Peyer's patch (tissue), 4 donors: ENCODE measurements around the gene ADAM23.

Experiments used
- POLR2A ChIP-seq, 2 donors: fragments of 450-650 bp; IDR thresholded peaks; one replicate each; pipeline ENCODE4 v1.5.1; 2017; ENCODE audit warnings: antibody characterized with exemption in 2 of 2, mild to moderate bottlenecking in 2 of 2, moderate library complexity in 2 of 2
- TF ChIP-seq, protein P1 (sequence below), 6 experiments: fragments of 450-650 bp in 4 of 6; fragments of 200-600 bp in 2 of 6; sonication (generic) in 1 of 6; IDR thresholded peaks; one replicate each; pipeline ENCODE4 v1.5.1; 2017 to 2019; ENCODE audit warnings: antibody characterized with exemption in 6 of 6, mild to moderate bottlenecking in 3 of 6, moderate library complexity in 1 of 6

- TF ChIP-seq, protein P1, sequence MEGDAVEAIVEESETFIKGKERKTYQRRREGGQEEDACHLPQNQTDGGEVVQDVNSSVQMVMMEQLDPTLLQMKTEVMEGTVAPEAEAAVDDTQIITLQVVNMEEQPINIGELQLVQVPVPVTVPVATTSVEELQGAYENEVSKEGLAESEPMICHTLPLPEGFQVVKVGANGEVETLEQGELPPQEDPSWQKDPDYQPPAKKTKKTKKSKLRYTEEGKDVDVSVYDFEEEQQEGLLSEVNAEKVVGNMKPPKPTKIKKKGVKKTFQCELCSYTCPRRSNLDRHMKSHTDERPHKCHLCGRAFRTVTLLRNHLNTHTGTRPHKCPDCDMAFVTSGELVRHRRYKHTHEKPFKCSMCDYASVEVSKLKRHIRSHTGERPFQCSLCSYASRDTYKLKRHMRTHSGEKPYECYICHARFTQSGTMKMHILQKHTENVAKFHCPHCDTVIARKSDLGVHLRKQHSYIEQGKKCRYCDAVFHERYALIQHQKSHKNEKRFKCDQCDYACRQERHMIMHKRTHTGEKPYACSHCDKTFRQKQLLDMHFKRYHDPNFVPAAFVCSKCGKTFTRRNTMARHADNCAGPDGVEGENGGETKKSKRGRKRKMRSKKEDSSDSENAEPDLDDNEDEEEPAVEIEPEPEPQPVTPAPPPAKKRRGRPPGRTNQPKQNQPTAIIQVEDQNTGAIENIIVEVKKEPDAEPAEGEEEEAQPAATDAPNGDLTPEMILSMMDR (IDR thresholded peaks at IDR 0.05): no peak
- TF ChIP-seq POLR2A (IDR thresholded peaks at IDR 0.05): no peak
Observed at GRCh38 chr2:206452750-206453149, 9.4 kb downstream of the ADAM23 start.
